Dedifferentiated amniotic fluid mesenchymal stem cell (primary cell): ENCODE measurements around the gene CXorf66.
A peak's percentile ranks its signal among the peaks of the same experiment; 100 is the strongest.
"Not testable (repeated sequence)": the region's sequence is repeated elsewhere in the genome, so short reads cannot be mapped to it uniquely, and the experiment has no call there.

ENCODE experiments used
- DNase-seq: peaks from one replicate; pipeline ENCODE4 v3.0.0-alpha.2; 2016; ENCODE audit errors: extremely low spot score

Gene CXorf66, protein sequence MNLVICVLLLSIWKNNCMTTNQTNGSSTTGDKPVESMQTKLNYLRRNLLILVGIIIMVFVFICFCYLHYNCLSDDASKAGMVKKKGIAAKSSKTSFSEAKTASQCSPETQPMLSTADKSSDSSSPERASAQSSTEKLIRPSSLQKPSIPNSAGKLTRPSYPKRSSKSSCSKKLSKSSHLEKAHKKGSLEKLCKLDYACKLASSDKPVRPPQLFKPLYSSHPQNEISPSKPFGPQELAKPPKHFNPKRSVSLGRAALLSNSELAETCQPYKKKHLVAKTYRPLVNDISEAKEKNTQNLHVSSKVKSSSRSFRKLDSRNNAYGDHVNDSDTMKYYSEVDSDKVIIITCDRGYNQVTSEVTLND

DNA sequence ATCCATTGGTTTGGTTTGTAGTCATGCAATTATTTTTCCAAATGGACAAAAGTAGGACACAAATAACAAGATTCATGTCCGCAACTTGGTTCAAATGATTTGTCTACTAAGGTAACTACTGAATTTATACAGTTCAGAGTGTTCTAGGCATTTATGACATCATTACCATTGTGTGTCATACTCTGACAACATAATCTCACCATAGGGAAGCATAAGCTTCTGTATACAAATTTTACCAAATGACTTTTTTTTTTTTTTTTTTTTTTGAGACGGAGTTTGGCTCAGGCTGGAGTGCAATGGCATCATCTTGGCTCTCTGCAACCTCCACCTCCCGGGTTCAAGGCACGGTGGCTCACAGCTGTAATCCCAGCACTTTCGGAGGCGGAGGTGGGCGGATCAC, at the start of gene CXorf66:
TSS of gene CXorf66 (minus strand) at position 101 of the 400 bp plus-strand sequence. CDS start at position 76, 25 bp downstream.
- DNase-seq: no peak

DNA sequence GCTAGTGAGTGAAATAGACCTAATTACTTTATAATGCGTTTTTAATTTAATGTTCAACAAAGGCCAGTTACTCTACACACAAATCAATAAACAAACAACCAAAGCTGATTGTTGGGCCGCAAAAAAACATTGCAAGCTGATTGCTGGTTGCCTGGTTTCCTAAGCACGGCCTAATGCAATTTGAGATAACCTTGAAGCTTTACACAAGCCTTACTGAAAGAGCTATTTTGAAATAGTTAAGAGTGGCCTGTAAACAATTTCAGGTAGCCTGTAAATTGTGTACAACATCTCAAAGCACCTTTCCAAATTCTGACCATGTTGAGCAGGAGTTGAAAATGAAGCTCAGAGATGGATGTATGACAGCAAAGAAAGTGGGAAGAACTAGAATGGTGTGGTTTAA, 17.5 kb upstream of the CXorf66 start:
- no peak for DNase-seq

DNA sequence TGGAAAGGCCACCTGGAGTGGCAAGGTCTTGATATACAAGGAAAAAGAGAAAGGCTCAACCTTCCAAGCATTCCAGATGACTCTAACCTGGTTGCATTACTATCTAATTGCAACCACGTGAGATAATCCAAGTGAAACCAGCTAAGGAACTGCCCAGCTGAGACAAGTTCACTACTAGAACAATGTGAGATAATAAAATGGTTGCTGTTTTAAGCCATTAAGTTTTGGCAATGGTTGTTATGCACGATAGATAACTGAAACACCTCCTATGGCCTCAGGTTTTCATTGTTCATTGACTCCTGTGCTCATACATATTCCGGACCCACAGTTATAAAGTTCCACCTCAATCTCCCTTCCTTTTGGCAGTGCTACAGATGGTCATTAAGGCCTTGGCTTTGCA, 9.2 kb upstream of the CXorf66 start:
- DNase-seq: no peak

DNA sequence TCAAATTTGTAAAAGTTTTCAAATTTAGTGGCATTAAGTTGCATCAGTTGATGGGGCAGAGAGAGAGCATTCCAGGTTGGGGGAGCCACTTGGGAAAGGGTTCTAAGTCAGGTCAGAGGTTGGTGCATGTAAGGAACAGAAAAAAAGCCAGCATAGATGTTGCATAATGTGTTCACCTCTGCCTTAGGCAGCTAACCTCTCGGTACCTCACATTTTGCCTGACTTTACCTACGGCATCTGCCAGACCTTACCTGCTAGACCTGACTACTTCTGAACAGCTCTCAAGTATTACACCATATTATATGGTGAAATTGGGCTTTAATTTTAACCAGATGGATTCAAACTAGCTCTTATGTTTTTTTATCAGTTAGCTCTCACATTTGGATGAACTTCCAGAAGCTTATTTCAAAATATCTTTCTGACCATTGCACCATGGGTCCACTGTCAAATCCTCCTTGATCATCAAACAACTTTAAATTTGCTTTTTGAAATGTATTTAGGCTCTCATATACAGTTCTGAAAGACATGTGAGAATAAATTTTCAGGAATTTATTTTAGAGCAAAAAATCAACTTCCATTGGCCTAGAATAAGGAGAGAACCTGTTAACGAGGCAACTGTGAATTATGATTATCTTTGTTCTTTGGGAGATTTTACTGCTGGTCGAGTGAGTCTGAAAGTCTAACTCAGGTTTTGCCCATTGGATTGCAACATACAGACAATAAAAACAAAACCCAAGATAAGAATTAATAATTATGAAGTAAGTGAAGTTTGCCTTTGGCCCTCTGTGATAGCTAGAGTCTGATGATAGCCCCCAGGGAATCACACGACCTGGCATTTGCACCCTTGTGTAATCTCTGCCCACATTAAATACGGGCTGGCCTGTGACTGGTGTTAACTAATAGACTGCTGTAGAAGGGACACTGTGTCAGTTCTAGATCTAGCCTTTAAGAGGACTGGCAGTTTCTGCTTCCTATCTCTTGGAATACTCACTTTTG, 7.6 kb upstream of the CXorf66 start:
- no peak for DNase-seq

DNA sequence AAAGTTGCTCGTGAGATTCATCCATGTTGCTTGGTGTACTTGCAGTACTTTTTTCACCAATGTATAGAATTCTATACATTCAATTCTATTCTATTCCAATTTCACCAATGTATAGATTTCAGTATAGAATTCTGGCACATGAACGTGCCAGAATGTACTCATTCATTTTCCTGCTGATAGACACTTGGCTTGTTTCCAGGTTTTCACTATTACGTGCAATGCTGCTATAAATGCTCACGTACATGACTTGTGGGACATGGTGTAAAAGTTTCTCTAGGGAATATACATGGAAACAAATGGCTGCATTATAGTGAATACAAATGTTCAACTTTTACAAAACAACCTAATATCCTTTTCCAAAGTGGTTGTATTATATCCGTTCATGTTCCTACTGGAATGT, 6.8 kb upstream of the CXorf66 start:
- DNase-seq: no peak

DNA sequence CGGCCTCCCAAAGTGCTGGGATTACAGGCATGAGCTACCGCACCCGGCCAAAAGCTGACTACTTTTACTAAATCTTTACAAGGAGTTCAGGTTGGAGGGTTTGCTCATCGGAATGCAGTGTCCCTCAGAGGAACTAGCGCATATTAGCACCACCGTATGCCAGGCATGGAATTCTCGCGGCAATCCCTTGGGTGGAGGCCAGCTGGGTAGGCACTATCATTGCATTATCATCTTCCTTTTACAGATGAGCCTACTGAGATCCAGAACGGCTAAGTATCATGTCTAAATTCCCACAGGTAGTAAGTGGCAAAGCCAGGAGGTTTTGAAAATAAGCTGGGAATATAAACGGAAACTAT, 6.1 kb upstream of the CXorf66 start:
- no peak for DNase-seq

DNA sequence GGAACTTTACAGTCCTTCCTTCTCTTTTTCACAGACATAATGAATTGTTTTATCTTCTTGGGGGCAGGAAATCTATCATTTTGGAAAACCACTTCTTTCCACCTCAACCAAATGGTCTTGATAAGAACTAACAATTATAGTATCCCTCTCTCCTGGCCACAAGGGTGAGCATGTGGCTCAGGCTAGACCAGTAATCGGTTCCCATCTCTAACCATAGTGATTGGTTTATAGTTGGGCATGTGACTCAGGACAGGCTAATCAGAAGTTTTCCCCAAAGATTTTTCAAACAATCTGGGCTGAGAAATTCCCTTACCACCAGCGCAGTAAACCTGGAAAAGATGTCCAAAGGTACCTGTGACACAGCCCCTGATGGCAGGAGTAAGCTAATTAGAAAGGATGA, 4.0 kb upstream of the CXorf66 start:
- no peak for DNase-seq

DNA sequence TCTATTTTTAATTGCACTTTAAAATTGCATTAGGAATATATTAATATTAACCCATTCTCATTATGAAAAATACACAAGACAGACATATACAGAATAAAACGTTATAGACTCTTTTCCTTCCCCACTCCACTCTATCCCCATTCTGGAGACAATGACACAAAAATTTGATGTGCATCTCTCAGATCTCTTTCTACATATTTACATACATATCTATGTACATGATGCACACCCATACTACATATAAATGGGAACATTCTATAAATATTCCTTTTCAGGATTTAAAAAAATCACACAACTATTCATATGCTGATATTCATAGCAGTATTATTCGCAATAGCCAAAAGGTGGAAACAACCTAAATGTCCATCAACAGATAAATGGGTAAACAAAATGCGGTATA, 2.4 kb upstream of the CXorf66 start:
- DNase-seq: no peak

DNA sequence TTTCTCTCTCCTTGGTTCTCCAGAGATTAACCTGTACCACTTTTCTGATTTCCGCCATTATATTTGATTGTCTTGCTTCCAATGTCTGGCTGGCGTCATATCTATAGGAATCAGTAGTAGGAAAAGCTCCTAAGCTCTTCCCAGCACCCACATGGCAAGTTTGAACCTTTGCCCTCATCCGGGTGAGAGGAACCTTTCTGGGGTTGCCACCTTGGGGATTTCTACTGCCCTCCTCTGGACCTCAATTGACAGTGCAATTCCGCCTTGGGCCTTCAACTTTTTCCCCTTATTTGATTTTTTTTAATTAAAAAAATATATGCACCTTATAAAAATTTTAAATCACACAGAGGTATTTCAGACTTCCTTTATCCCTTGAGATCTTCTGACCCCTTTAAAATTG, 2.0 kb upstream of the CXorf66 start:
- no peak for DNase-seq

DNA sequence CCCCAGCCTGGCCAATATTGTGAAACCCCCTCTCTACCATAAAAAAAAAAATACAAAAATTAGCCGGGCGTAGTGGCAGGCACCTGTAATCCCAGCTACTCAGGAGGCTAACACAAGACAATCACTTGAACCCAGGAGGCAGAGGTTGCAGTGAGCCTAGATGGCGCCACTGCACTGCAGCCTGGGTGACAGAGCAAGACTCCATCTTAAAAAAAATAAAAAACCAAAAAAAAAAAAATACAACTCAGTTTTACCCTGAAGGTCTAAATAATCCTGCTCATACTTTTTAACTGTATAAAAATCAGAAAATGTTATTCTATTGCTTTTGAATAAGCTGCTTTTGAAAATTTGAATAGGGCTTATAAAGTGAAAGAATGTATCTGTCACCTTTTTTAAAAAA, 838 bp upstream of the CXorf66 start:
- not testable (repeated sequence) for DNase-seq

DNA sequence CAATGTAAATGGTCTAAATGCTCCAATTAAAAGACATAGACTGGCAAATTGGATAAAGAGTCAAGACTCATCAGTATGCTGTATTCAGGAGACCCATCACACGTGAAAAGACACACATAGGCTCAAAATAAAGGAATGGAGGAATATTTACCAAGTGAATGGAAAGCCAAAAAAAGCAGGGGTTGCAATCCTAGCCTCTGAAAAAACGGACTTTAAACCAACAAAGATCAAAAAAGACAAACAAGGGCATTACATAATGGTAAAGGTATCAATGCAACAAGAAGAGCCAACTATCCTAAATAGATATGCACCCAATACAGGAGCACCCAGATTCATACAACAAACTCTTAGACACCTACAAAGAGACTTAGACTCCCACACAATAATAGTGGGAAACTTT, 4.2 kb downstream of the CXorf66 start:
- DNase-seq: not testable (repeated sequence)

DNA sequence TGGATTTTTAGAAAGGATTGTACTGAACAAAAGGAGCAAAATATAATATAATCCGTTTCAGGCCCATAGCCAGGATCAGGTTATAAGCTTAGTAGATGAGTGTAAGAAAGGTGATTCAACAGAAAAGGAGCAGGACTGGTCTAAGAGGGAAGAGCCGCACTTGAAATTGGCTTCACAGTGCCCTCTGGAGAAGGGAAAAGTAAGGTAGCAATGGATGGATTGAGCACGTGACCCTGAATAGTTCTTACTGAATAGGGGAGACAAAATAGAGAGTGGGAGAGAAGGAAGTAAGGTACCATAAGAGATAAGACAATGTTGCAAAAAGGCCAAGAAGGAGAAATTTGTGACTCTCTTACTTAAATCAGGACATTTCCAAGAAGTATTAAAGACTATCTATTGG, 15.6 kb downstream of the CXorf66 start:
- DNase-seq: no peak

DNA sequence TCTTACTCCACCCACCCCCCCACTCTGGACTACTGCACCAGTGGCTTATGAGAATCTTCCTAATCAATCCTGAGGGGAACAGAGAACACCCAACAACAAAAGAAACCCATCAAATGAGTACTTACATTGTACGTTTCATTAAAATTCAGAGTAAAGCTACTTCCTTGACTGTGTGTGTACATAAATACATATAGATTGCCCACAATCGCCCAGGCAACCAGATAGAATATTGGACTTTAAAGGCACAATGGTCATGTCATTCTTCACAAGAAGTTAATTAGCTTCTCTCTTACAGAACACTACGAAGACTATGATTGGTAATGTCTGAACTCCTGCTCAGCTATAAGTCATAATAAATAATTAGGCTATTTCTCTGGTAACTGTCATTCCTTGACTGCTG, 20.2 kb downstream of the CXorf66 start:
- no peak for DNase-seq

DNA sequence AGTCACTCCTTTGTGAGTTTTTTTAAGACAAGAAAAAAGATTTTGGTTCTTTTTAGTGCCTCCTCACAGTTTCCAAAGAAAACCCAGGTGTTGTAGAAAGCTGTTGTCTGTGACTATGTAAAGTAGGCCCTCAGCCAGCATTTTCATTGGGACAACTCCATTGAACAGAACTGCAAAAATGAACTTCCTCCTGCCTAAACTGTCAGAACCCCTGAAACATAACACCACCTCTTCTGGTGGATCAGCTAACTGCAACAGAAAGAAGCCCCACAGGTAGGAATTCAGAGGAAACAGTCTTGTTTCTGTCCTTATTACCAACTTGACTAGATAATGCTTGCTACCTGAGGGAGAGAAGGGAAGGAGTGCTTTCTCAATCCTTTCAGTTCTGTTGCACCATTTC, 29.1 kb downstream of the CXorf66 start:
- DNase-seq: no peak

DNA sequence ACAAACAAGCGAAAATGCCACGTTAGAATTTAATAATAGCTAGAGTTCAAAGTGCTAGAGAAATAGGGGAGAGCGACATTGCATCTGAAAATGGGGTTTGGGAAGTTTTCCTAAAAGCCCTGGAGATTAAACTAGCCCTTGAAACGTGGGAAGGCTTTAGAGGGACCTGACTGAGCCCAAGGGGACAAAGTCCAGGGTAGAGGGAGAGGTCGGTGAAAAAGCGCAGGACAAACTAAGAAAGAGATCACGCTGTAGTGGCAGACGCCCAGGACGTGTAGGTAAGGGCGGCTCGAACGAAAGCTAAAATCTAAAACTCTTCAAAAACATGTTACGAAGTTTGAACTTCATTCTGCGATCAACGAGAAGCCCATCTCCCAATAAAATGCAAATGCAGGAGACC, 31.4 kb downstream of the CXorf66 start:
- no peak for DNase-seq

DNA sequence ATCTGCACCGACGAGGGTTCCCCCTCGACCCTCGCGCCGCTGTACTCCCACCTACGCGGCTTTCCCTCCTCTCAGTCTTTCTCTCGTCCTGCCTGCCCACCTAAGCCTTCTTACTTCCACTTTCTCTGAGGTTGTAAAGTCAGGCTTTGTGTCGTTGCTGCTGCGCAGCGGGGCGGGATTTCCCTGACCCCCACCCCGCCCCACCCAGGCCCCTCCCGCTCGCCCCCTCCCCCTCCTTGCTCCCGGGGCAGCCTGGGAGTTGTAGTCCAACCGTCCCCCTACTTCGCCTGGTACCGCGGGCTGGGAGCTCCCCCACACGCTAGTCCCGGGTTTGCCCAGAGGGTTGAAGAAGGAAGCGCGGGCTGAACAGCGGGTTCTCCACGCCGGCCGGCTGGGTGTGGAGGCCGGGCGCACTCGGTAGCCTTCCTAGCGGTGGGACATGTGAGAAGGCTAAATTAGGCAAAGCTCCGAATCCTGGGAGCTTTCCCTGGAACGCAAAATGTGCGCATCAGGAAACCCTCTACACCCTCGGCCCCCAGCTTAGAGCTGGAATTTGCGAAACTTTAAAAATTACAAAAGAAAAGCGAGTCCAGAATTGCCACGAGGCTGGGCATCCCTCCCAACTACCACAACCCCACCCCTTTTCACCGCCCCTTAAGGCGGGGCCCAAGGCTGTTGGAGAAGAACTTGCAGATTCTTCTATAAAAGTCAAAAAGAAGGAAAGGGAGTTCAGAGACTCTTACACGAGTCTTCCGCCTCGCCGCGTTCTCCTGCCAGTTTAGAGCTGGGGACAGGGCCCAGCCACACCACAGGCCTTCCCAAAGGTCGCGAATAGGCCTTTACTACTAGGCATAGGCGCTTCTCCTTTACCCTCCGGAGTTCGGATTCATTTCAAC, 32.2 kb downstream of the CXorf66 start, which contains the start of gene ATP11C:
TSS of gene ATP11C (minus strand) at position 153 of the 896 bp plus-strand sequence. CDS start 1,011 bp downstream, outside the sequence.
- peak; percentile 85 for DNase-seq

DNA sequence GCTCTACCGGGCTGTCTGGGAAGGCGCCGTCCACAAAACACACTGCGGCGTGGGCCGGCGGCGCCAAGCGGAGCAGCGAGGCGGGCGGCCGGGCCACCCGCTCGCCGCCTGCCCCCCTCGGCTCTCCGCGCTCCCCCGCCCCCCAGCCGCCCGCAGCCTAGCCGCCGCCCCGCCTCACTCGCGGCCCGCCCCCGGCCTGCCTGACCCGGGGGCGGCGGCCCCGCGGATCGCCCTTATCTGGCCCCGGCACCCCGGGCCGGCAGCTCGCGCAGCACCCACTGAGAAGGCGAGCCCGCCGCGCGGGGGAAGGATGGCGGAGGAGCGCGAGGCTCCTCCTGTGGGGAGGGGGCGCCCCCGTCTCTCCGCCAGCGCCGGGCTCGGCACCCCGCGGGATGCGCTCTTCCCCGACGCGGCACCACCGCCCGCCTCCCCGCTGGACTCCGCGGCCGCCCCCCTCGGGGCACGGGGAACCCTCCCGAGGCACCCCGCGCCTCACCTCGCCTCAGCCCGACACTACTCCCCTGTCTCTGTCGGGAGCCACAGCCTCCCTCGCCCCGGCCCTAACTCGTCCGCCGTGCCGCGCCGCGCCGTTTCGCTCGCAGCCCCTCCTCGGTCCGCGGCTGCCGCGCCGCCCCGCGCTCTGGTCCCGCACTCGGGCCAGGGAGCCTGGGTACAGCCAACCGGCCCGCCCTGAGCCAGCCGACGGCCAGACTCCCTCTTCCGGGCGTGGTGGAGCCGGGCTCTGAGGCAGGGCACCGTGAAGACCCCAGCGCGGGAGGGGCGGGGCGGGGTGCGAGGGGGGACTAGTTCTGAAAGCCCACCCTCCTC, 33.0 kb downstream of the CXorf66 start:
- no peak for DNase-seq

DNA sequence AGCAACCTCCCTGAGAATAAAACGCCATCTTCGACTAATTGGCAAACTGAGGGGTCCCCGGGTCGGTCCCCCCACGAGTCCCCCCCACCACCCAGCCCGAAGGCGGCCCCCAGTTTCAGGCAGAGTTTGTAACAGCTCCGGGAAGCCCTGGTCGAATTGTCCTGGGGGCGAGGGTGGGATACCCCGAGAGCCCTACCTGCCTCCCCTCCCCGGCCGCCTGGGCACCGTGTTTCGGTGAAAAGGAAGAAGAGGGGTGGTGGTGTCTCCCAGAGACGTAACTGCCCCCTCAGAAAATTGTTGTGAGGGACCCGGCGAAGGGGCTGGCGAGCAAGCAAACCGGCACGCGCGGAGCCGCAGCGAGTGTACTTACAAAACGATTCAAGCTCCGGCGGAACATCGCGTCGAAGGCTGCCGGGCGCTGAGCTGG, 33.7 kb downstream of the CXorf66 start:
- DNase-seq: no peak

DNA sequence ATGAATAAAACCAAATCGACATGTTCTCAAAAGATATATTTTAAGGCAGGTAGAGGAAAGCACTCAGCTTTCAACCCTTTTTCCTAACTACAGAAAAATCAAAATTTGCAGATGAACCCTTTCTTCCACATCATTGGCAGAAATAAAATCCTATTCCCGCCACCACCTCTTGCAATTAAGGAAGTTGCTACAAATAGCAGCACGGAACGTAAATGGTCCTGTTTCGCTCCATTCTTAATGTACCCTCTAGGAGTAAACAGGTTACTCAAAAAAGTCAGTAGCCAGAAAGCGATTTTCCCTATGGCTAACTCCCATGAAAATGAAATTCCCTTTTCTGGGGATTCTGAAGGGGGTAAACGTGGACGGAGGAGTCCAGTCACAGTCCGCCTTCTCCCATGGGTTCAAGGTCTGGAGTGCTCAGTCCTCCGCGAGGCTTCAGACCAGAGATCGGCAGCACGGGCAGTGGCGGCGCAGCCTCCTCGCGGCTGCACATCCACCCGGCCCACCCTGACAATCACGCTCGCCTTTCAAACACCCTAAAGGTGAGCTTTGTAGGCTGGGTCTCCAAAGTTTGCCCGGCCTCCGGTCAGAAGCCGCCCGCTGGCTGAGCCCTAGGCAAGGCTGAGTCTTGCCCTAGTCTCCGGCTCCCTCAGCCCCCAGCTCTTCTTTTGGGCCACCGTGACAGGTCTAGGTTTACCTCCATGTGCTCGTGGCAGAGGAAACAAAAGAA, 34.2 kb downstream of the CXorf66 start:
- no peak for DNase-seq

DNA sequence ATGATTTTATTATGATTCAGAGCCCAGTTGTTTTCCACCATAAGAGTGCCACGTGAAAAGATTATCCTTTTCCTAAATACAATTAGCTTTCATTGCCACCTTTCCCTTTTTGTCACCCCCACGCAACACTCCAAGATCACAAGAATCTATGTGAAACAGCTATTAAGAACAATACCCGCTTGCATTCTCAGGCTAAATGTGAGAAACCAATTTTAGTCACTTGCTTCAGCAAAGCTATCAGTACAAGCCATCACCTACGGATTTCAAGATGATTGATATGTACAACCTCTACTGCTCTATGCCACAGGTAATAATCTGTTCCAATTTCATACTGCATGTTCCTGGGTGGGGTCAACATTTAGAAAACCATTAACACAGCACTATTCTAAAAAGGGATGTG, 34.9 kb downstream of the CXorf66 start:
- no peak for DNase-seq
